HK-2 (cell line): Measurements from ENCODE around the gene TBC1D17.
"Not testable (repeated sequence)": the region's sequence is repeated elsewhere in the genome, so short reads cannot be mapped to it uniquely, and the experiment has no call there.

Experiments
- DNase-seq: peaks from one replicate; pipeline ENCODE4 v3.0.0-alpha.2; 2018; ENCODE audit not compliant: unreplicated experiment

The TBC1D17 gene

DNA sequence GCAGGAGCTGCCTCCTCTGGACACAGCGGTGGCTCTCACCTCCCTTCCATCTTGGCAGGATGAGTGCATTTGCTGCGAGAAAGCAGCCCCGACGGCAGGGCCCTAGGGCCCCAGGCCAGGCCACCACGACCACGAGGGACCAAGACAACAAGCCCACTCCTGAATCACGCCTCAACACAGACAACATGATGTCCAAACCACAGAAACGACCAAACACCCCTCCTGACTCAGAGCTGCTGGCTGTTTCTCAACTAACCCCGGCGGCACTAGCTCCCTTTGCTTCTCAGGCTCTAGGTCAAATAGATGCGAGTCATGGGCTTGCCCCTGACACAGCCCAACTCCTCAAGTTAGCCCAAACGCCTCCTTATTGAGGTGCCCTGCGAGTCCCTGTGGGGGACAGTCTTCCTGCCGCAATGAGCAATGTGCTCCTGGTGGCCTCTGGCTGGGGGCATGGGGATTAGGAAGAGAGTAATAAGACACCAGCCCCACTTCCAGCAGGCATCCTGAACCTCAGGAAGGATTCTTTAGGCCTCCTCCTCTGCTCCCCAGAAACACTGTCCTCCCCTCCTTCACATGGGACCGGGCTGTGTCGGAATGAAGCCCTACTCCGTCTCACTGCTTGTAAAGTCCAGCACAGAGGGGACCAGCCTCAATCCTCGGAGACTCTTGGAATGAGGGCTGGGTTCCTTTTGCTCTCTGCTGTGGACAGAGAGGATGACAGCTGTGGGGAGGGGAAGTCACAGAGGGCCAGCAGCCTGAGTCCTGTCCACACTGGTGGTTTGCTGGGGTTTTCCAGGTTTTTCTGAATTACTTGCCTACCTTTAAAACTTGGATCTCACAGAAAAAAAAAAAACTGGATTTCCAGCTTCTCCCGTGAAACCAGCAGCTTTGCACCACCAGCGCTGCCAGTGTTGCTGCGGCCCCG lies 44.6 kb downstream of the TBC1D17 start:
- peak; percentile 61 for DNase-seq

DNA sequence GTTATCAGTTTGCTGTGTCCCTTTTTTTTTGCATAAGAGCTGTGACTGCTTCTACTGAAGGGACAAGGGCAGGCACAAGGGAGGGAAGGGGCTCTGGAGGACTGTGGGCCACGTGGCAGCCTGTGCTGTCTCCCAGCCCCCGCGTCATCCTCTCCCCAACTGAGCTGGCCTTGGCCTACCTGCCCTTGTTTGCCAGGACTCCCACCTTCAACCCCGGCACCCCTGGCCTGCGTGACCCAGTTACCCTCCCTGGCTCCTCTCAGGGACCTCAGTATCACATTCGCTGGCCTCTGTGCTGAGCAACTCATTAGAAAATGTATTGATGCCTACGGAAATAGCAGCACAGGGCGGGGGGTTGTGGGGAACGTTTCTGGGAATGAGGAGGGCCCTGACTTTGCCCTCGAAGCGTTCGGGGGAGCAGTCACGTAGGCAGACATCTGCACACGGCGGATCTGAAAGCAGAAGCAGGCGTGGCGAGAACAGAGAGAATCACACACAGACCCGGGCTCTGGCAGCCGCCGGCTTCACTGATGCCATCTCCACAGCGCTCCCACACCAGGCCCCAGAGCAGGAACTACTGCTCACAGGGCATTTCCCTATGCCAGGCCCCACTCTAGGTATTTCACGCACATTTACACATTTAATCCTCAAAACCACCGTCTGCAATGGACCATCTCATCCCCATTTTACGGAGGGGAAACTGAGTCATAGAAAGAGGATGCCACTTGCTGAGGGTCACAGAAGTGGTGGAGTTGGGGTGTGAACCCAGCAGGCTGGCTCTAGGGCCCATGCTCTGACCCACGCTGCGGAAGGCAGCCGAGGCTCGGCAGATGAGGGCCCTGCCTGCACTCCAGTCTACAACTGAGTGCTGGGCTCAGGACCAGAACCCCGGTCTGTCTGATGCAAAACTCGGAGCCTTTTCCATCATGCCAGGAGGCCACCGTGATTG lies 45.8 kb downstream of the TBC1D17 start:
- DNase-seq, result no peak

DNA sequence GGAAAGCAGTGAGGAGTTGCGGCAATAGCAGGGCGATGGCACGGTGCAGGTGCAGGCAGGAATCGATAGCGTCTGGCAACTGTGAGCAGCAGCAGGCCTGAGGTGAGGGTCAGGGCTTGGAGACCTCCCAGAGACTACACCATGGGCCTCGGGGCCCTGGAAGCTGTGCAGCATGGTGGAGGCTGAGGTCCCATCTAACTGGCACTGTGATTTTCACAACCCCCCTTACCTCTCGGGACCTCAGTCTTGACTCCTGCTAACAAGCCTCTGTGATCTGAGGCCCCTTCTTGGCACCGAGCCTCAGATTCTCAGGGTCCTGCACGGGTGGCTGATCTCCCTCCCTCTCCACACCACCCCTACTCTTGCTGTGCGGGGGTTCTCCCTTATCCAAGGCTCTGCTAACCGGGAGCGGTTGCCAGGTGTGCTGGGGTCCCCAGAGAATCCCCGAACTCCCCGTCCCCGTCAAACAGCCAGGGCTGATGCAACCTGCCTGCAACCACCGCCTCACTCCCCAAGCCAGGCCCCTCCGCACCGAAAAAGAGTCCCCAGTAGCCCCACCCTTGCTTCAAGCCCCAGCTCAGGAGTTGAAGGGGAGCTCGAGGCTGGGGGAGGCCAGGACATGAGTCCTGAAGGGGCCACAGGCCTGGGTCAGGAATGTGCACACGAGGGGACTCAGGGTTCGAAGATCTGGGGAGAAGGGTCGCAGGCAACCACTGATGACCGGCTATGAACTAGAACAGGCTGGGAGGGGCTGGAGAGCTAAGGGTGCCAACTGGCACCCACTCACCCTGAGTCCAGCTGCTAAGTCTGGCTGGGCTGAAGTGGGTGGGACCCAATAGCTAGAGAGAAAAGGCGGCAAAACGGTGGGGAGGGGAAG lies 46.7 kb downstream of the TBC1D17 start:
- no peak for DNase-seq

DNA sequence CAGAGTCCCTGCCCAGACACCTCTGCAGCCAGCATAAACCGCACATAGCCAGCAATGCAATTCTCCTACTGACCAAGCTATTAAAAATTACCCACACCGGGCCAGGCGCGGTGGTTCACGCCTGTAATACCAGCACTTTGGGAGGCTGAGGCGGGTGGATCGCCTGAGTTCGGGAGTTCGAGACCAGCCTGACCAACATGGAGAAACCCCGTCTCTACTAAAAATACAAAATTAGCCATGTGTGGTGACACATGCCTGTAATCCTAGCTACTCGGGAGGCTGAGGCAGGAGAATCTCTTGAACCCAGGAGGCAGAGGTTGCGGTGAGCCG lies 47.3 kb downstream of the TBC1D17 start:
- not testable (repeated sequence) for DNase-seq

DNA sequence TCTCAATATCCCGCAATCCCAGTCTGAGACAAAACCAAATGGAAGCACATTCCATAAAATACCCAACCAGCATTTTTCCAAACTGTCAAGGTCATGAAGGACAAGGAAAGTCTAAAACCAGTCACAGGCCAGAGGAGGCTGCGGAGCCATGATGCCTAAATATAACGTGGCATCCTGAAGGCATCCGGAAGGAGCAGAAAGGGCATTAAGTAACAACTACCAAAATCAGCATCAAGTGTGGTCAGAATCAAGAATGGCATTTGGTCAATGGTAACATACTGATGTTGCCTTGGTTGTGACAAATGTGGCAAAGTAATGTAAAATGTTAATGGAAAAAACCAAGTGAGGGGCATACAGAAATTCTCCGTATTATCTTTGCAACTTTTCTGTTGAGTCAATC lies 48.0 kb downstream of the TBC1D17 start:
- DNase-seq, result no peak

DNA sequence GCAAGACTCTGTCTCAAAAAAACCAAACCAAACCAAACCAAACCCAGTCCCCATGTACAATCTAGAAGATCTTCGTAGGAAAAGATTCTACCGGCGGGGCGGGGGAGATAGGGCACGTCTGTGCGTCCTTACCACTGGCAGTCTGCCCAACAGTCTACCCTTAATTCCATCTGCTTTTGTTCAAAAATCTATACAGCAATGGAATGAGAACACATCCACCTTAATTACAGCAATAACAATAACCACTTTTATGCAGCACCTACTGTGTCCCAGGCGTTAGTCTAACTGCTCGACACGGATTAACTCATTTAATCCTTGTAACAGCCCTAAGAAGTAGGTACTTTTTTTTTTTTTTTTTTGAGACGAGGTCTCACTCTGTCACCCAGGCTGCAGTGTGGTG lies 49.0 kb downstream of the TBC1D17 start:
- DNase-seq, result no peak

DNA sequence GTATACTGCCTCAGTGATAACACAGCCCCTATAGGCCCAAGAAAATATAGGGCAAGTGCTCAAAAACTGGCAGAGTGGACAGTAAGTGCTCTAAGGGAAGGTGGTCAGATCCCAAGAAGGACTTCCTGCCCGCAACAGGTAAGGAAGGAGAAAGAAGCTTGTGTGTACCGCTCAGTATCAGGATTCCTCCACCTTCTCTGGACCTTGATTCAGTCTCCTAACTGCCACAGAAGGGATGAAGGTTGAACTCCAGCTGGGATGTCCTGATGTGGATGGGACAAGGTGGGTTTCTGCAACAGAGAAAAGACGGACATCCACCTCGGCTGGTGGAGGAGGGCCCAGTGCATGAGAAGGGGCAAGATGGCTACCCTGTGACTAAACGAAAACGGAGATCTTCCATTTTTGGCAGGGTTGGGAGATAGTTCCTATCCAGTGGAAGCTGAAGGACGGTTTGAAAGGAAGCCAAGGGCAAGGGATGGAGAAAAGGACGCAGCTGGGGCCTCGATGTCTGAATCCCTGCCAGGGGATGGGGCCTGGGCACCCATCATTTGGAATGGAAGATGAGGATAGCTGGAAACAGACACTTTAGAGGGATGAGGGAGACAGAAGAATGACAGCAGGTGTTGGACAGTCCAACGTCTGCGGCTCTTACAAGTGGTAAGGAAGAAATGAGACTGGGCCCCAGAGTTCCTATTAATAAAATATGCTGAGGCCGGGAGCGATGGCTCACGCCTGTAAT lies 50.2 kb downstream of the TBC1D17 start:
- DNase-seq, result no peak

DNA sequence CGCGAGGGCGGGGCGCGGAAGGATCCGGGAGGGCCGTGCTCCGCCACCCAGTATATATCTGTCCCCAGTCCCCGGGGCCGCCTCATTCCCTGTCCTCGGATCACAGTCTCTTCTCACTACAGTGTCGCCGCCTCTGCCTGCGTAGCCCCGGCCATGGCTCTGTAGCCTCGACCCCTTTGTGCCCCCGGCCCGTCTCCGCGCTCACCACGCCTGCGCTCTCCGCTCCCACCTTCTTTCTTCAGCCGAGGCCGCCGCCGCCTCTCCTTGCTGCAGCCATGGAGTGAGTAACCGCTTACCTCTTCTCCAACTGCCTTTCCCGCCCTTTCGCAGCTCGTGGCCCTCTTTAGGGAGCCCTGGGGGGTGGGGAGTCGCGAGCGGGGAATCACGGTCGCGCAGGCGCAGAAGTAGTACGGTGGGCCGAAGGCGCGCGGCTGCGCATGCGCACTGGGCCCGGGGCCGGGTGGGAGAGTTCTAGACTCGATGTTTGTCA lies 51.7 kb downstream of the TBC1D17 start, which contains the start of the genes ATF5 and NUP62:
TSS of gene ATF5 (plus strand) at position 85 of the 490 bp plus-strand sequence. CDS start 1,646 bp downstream, outside the sequence.
TSS of gene NUP62 (minus strand) at position 384 of the 490 bp plus-strand sequence. CDS start 19,697 bp downstream, outside the sequence.
- peak; percentile 90 for DNase-seq

DNA sequence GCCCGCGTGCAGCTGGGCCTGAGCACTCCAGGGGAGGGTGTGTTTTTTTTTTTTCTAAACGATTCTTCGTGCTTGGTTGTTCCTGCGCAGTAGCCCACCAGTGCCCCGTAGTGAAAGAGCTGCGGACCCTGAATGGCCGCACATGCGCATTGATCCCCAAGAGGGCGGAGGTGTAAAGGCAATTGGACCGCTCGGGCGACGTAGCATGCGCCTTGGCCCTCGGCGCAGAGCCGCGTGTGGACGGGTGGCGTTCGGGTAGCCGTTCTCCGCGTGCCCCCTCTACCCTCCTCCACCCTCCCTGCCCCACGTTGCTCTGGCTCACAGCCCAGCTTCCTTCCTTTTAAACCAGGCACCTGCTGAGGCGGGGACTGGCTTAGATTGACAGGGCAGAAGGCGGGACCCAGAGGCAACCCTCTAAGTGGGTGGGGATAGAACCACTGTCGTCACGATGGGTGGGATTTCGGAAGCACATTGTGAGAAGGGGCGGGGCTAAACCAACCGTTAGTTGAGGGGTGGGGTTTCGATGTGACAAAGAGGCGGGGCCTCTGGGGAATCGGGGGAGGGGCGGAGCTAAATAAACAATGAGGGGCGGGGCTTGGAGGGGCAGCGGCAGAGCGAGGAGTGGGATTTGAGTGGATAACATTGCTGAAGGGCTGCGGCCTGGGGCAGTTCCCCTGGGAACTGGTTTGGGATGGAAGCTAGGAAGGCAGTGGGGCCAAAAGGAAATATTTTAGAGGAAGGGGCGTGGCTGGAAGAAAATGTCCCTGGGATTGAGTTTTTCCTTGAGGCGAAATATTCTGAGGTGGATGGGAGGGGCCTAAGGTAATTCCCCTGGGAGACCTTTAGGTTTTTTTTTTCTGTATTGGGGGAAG lies 52.3 kb downstream of the TBC1D17 start:
- peak; percentile 91 for DNase-seq

DNA sequence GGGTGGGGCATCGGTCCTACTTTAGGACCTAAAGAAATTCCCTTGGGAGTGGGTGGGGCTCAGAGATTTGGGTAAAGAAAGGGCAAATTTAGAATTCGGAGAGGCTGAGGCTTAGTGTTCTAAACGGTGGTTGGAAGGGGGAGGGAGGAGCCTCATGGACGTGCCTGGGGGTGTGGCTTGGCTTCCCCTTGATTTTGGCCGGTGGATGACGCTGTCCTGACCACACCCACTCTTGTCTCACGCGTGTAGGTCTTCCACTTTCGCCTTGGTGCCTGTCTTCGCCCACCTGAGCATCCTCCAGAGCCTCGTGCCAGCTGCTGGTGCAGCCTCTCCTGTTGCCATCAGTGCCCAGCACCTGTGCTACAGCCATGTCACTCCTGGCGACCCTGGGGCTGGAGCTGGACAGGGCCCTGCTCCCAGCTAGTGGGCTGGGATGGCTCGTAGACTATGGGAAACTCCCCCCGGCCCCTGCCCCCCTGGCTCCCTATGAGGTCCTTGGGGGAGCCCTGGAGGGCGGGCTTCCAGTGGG lies 53.0 kb downstream of the TBC1D17 start:
- DNase-seq, result no peak

DNA sequence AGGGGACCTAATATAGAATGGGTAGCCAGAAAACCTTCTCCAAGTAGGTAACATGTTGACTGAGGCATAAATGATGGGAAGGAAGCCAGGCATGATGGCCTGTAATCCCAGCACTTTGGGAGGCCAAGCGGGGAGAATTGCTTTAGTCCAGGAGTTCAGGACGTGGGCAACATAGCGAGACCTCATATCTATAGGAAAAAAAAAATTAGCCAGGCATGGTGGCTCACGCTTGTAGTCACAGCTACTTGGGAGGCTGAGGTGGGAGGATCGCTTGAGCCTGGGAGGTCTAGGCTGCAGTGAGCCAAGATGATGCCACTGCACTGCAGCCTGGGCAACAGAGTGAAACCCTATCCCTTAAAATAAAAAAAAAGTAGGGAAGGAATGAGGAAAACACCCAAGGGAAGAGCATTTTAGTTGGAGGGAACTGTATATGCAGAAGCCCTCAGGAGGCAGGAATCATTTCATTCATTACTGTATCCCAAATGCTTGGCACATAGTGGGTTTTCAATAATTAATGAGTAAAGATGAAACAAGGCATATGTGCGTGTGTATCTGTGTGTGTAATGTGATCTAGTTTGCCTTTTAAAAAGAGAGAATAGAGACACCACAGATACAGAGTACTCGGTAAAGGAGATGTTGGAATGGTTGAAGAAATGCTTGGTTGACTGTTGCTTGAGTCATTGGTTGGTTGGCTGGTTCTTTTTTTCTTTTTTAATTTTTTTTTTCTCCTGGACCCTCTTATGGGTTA lies 54.0 kb downstream of the TBC1D17 start:
- DNase-seq, result no peak

DNA sequence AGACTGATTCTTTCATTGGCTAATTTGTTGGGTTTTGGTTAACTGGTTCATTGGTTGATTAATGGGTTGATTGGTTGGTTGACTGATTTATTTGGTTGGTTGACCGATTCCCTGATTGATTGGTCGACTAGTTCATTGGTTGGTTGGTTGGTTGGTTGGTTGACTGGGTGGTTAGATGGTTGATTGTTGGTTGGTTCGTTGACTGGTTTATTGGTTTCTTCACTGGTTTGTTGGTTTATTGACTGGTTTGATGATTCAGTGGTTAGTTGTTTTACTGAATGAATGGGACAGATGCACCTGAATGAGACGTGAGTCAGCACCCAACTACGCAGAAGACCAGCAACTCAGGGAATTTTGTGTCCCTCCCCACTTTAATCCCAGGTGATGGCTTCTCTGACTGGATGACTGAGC lies 54.5 kb downstream of the TBC1D17 start:
- DNase-seq, result peak; percentile 59

DNA sequence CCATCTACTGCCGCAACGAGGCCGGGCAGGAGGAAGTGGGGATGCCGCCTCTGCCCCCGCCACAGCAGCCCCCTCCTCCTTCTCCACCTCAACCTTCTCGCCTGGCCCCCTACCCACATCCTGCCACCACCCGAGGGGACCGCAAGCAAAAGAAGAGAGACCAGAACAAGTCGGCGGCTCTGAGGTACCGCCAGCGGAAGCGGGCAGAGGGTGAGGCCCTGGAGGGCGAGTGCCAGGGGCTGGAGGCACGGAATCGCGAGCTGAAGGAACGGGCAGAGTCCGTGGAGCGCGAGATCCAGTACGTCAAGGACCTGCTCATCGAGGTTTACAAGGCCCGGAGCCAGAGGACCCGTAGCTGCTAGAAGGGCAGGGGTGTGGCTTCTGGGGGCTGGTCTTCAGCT lies 55.2 kb downstream of the TBC1D17 start:
- no peak for DNase-seq

DNA sequence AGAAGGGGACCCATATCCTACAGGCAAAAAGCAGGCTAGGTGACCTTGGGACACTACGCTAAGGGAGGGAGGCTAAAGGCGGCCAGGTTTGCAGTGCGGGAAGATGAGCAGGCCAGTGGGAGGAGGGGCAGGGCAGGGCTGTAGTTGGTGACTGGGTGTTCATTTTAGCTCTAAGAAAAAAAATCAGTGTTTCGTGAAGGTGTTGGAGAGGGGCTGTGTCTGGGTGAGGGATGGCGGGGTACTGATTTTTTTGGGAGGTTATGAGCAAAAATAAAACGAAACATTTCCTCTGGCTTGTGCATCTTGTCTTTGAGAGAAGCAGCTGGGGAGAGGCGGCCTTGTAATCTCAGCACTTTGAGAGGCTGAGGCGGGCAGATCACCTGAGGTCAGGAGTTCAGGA lies 56.1 kb downstream of the TBC1D17 start:
- no peak for DNase-seq

DNA sequence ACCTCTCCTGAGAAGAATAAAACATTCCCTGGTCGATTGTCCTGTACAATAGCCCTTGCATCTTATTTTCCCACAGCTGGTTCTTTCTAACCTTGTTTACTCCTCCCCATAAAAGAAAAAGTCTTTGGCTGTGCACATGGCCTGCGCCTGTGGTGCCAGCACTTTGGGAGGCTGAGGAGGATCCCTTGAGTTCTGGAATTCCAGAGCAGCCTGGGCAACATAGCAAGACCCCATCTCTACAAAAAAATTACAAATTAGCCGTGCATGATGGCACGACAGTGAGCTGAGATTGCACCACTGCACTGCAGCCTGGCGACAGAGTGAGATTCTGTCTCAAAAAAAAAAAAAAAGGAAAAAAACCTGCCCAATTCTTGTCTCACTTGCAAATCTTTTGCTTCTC lies 59.0 kb downstream of the TBC1D17 start:
- no peak for DNase-seq

DNA sequence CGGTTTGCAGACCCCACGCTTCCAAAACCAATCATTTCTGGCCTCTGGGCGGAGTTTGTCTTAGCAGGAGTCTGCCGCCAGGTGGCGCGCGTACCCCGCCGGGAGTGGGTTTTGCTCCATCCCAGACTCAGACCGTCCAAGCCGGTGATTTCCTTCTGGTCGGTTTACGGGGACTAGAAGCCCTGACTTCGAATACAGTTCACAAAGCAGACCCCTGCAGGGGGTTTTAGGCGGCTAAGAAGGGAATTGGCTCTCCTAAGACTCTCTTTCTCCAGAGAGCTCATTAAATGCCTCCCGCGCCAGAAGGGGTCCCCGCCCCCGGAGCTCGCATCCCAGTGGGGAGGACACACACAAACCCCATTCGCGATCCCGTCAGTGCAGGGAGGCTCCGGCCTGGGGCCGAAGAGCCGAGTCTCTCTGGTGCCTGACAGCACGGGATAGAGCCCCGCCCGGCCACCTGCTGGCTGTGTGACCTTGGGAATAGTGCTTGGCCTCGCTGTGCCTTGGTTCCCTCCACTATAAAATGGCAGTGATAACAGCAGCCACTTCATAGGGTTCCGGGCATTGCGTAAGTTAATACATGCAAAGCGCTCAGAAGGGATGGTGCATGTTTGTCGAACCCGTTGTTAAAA lies 60.4 kb downstream of the TBC1D17 start:
- peak; percentile 86 for DNase-seq
